GM18499 (cell line): ENCODE measurements around the gene SH3RF3.

Experiments used
- ATAC-seq: cut with Tn5 transposase; IDR thresholded peaks from one replicate; pipeline ENCODE4 v1.9.1; 2021; ENCODE audit warnings: moderate number of reproducible peaks; ENCODE audit not compliant: insufficient read depth, unreplicated experiment

SH3RF3 gene

GRCh38 chr2:109353806-109354745, 225.1 kb downstream of the SH3RF3 start:
- no peak for ATAC-seq

- no peak for ATAC-seq
Observed at GRCh38 chr2:109355192-109355843, 226.3 kb downstream of the SH3RF3 start.

- no peak for ATAC-seq
Observed at GRCh38 chr2:109356324-109357035, 227.5 kb downstream of the SH3RF3 start.

- no peak for ATAC-seq
Observed at GRCh38 chr2:109364217-109364616, 235.2 kb downstream of the SH3RF3 start.

- ATAC-seq: no peak
Observed at GRCh38 chr2:109365131-109365530, 236.1 kb downstream of the SH3RF3 start.

GRCh38 chr2:109367683-109368082, 238.7 kb downstream of the SH3RF3 start:
- no peak for ATAC-seq

GRCh38 chr2:109368798-109369197, 239.8 kb downstream of the SH3RF3 start:
- ATAC-seq: no peak

- no peak for ATAC-seq
Observed at GRCh38 chr2:109369671-109370191, 240.7 kb downstream of the SH3RF3 start.

GRCh38 chr2:109370399-109371035, 241.5 kb downstream of the SH3RF3 start:
- ATAC-seq: no peak

GRCh38 chr2:109371481-109372170, 242.6 kb downstream of the SH3RF3 start:
- no peak for ATAC-seq

GRCh38 chr2:109372171-109372568, 243.2 kb downstream of the SH3RF3 start:
- no peak for ATAC-seq

- ATAC-seq: no peak
Observed at GRCh38 chr2:109372614-109373013, 243.6 kb downstream of the SH3RF3 start.

GRCh38 chr2:109373791-109374547, 245.0 kb downstream of the SH3RF3 start:
- no peak for ATAC-seq

GRCh38 chr2:109374548-109375130, 245.6 kb downstream of the SH3RF3 start:
- ATAC-seq: no peak

- ATAC-seq: no peak
Observed at GRCh38 chr2:109375131-109375561, 246.1 kb downstream of the SH3RF3 start.

GRCh38 chr2:109375656-109376055, 246.7 kb downstream of the SH3RF3 start:
- ATAC-seq: no peak

- ATAC-seq: no peak
Observed at GRCh38 chr2:109376115-109376514, 247.1 kb downstream of the SH3RF3 start.

GRCh38 chr2:109376796-109377495, 247.9 kb downstream of the SH3RF3 start:
- no peak for ATAC-seq
